SH-SY5Y (cell line): ENCODE data around the gene UGT1A10.

Source experiments
- GATA2 ChIP-seq: IDR thresholded peaks from 2 replicates; pipeline ENCODE4 v1.6.1; 2011; ENCODE audit warnings: mild to moderate bottlenecking, low read depth, low read length
- GATA3 ChIP-seq: IDR thresholded peaks from 2 replicates; pipeline ENCODE4 v1.6.1; 2011; ENCODE audit warnings: low read depth, mild to moderate bottlenecking, low read length, moderate library complexity

UGT1A10 gene

GRCh38 chr2:233705911-233706506 lies 69.8 kb downstream of the UGT1A10 start:
- TF ChIP-seq GATA2 = no peak
- TF ChIP-seq GATA3 = no peak

GRCh38 chr2:233706720-233707119 lies 70.5 kb downstream of the UGT1A10 start:
- TF ChIP-seq GATA2 (no peak), GATA3 (no peak)

GRCh38 chr2:233707940-233708644 lies 71.8 kb downstream of the UGT1A10 start:
- no peak for TF ChIP-seq GATA2
- TF ChIP-seq GATA3 = no peak

GRCh38 chr2:233708942-233709341 lies 72.7 kb downstream of the UGT1A10 start:
- TF ChIP-seq GATA3 (no peak), GATA2 (no peak)

- no peak for TF ChIP-seq GATA2
- no peak for TF ChIP-seq GATA3
Observed at GRCh38 chr2:233711312-233712008, 75.2 kb downstream of the UGT1A10 start.

GRCh38 chr2:233712611-233713261 lies 76.5 kb downstream of the UGT1A10 start, which contains the start of gene UGT1A5:
UGT1A5 (plus strand) TSS chr2:233712907; CDS start chr2:233712992, 85 bp downstream.
- no peak for TF ChIP-seq GATA3
- no peak for TF ChIP-seq GATA2

GRCh38 chr2:233713262-233713615 lies 77.0 kb downstream of the UGT1A10 start:
- no peak for TF ChIP-seq GATA2
- no peak for TF ChIP-seq GATA3

- TF ChIP-seq GATA3 (no peak), GATA2 (no peak)
Observed at GRCh38 chr2:233714121-233714520, 77.9 kb downstream of the UGT1A10 start.

- no peak for TF ChIP-seq GATA2
- no peak for TF ChIP-seq GATA3
Observed at GRCh38 chr2:233718552-233718951, 82.3 kb downstream of the UGT1A10 start, which contains the start of gene UGT1A4. UGT1A4 (plus strand) TSS chr2:233718736; CDS start chr2:233718821, 85 bp downstream.

- no peak for TF ChIP-seq GATA2
- no peak for TF ChIP-seq GATA3
Observed at GRCh38 chr2:233728723-233729301, 92.6 kb downstream of the UGT1A10 start, which contains the start of gene UGT1A3. UGT1A3 (plus strand) TSS chr2:233729042; CDS start chr2:233729127, 85 bp downstream.

- no peak for TF ChIP-seq GATA2
- no peak for TF ChIP-seq GATA3
Observed at GRCh38 chr2:233740870-233741269, 104.6 kb downstream of the UGT1A10 start.

- TF ChIP-seq GATA2 = no peak
- TF ChIP-seq GATA3 = no peak
Observed at GRCh38 chr2:233743464-233744259, 107.4 kb downstream of the UGT1A10 start.
